ENCODE results near the gene INTS7.

Gene INTS7

DNA sequence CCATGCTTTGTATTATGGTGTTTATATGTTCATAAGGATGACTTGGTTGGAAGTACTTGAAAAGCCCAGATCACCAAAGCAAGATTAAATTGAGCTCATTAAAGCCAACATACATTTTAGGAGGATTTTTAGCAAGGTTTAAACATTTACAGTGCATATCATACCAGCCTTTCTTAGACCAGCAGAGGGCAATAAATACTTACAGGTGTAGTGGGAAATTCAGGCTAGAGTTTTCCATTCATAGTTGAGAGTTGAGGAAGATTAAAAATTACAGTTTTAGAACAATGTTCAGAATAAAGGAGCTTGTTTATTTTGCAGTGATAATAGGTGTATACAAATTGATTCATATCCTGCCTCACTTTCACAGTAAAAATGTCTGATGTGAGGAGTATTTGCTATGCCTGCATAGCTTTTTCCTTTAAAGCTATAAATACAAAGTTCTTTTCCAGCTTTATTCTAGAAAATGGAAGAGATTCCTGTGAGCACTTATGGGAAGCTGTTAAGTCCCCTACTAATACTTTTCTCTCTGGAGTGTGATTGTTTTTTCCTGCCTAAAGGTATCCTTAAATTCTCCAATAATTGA lies 35.5 kb upstream of the INTS7 start:
- no peak for TF ChIP-seq Cebpa-rat (IDR thresholded peaks at IDR 0.05)
- H3K27ac ChIP-seq, result no peak overlapping the region

DNA sequence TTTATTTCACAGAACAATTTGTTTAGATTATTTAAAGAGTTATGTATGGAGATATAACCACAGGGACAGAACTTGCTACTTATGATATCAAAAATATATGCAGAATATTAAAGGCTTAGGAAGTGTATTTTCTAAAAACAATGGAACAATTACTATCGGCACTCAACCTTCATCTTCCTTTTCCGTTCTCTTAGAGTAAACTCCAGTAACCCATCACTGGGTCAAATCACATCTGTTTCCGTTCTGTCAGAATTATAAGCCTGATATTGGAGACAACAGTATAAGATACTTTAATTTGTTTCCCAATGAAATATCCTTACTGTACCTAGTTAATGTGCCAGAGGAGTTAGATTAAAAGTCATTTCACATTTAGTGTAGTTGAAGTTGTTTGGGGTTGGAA lies 32.4 kb upstream of the INTS7 start:
- TF ChIP-seq Cebpa-rat (IDR thresholded peaks at IDR 0.05), result no peak
- Histone ChIP-seq H3K27me3 (no peaks in the 10 kb centered on the region), H4K20me1 (peaks cover 0 to 8% (median 0%) of the 10 kb centered on the region in 11 experiments; a peak in 3 of 22 replicates), H3K36me3 (peaks cover 0 to 100% (median 94%) of the 10 kb centered on the region in 11 experiments; a peak in 19 of 22 replicates), H3K4me3 (no peak overlapping the region), H3K9ac (no peak overlapping the region), H3K9me3 (replicated peaks in 1 of 11) (no peaks in the 10 kb centered on the region), H3K4me1 (no peaks in the 10 kb centered on the region), H3K27ac (no peak overlapping the region), H3K4me2 (no peak overlapping the region)

More for the DNA sequence above, 35.5 kb upstream of the INTS7 start:
- peaks cover 0 to 8% (median 0%) of the 10 kb centered on the region in 11 experiments; a peak in 2 of 22 replicates for H4K20me1 ChIP-seq
- no peaks in the 10 kb centered on the region for H3K9me3 ChIP-seq (replicated peaks in 1 of 11)
- no peak overlapping the region for H3K4me2 ChIP-seq
- H3K36me3 ChIP-seq, result peaks cover 0 to 98% (median 92%) of the 10 kb centered on the region in 11 experiments; a peak in 19 of 22 replicates
- H3K27me3 ChIP-seq, result no peaks in the 10 kb centered on the region
- no peaks in the 10 kb centered on the region for H3K4me1 ChIP-seq
- H3K9ac ChIP-seq, result no peak overlapping the region
- no peak overlapping the region for H3K4me3 ChIP-seq

DNA sequence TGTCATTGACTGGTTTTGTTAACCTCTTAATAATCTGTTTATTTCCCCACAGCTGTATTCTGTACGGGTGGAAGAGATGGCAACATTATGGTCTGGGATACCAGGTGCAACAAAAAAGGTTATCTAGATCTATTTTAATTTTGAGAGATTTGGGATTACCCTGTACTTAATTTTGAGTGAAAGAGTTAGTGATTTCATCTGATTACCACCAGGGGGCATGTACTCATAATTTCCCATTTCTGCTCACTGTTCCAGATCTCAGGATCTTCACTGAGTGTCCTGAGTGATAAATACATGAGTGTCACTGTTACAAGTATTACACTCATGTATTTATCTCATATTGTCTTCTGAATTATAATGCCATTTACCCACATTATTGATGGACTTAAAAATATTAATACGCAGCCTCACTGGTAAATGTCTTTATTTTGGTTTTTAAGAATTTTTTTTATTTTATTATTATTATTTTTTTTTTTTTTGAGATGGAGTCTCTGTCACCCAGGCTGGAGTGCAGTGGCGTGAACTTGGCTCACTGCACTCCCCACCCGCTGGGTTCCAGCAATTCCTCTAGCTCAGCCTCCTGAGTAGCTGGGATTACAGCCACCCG lies 27.6 kb upstream of the INTS7 start:
- no peak for TF ChIP-seq Cebpa-rat (IDR thresholded peaks at IDR 0.05)
- Histone ChIP-seq H3K9me3 (replicated peaks in 1 of 11) (peaks cover under 1 to 5% (median 2%) of the 10 kb centered on the region in 11 experiments; a peak in 14 of 22 replicates), H3K9ac (no peak overlapping the region), H3K36me3 (peaks cover 0 to 91% (median 59%) of the 10 kb centered on the region in 11 experiments; a peak in 19 of 22 replicates), H3K4me2 (no peak overlapping the region), H4K20me1 (peaks cover 0 to 13% (median 0%) of the 10 kb centered on the region in 11 experiments; a peak in 3 of 22 replicates), H3K4me1 (no peaks in the 10 kb centered on the region), H3K27me3 (no peaks in the 10 kb centered on the region), H3K4me3 (no peak overlapping the region), H3K27ac (no peak overlapping the region)

DNA sequence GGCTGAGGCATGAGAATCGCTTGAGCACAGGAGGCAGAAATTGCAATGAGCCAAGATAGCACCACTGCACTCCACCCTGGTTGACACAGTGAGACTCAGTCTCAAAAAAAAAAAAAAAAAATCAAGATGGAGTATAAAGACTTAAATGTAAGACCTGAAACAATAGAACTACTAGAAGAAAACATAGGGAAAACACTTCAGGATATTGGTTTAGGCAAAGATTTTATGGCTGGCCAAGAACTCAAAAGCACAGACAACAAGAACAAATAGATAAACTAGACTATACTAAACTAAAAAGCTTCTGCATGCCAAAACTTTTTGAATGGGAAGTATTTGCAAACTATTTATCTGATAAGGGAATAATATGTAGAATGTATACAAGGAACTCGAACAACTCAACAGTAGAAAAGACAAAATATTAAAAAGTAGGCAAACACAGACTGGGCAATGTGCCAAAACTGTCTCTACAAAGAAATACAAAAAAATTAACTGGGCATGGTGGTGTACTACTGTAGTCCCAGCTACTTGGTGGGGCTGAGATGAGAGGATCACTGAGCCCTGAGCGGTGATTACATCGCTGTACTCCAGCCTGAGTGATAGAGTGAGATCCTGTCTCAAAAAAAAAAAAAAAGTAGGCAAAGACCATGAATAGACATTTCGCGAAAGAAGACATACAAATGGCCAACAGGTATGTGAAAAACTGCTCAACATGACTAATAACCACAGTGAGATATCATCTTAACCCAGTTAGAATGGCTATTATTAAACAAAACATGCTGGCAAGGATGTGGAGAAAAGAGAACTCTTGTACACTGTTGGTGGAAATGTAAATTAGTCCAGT lies 25.5 kb upstream of the INTS7 start:
- TF ChIP-seq Cebpa-rat (IDR thresholded peaks at IDR 0.05), result no peak
- Histone ChIP-seq H3K4me3 (no peak overlapping the region), H3K4me1 (peaks cover 0 to 3% (median 0%) of the 10 kb centered on the region in 10 experiments; a peak in 7 of 20 replicates), H3K36me3 (peaks cover 5 to 91% (median 59%) of the 10 kb centered on the region in 11 experiments; a peak in 21 of 22 replicates), H3K27me3 (no peaks in the 10 kb centered on the region), H3K4me2 (no peak overlapping the region), H4K20me1 (peaks cover 0 to 13% (median 0%) of the 10 kb centered on the region in 11 experiments; a peak in 3 of 22 replicates), H3K9ac (no peak overlapping the region), H3K27ac (no peak overlapping the region), H3K9me3 (replicated peaks in 1 of 11) (peaks cover 20 to 26% (median 23%) of the 10 kb centered on the region in 11 experiments)

DNA sequence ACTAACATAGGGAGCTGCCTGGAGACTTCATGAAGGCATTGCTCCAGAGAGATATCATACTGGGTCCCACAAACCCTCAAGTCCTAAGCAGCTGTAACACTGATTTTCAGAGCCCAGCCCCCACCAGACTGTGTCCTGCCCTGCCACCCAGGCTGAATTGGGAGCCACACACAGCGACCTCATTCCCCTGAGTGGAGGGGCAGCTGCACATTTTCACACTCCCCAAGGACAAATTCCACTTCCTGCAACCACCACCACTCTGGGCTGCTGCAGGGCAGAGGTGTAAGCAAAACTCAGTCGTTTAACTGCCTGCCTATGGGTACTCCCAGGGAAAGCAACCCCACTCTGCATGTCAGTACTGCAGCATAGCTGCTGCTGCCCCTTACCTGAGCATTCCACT lies 20.0 kb upstream of the INTS7 start:
- Histone ChIP-seq H3K36me3 (peaks cover 11 to 99% (median 80%) of the 10 kb centered on the region in 11 experiments; a peak in 21 of 22 replicates), H4K20me1 (no peaks in the 10 kb centered on the region; a peak in 1 of 22 replicates)
- no peak for TF ChIP-seq Cebpa-rat (IDR thresholded peaks at IDR 0.05)

DNA sequence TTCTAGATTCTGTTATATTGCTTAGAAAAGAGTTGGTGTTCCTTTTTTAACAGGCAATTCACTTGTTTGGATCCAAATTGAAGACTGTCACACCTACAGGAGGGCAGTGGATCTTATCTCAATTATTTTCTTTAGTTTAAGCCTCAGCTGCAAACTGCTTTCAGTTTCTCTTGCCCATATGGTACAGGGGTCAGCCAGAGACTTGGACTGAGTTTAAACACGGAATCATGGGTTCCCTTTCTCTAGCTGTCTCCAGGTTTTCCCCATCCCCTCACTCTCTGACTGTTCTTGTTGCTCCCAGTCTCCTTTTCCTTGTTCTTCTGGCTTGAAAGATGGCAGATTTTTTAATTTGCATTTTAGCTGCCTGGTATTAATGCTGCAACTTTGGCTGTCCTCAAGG lies 18.6 kb upstream of the INTS7 start:
- H3K9me3 ChIP-seq (replicated peaks in 1 of 11), result peaks cover 24 to 48% (median 41%) of the 10 kb centered on the region in 11 experiments
- no peaks in the 10 kb centered on the region for H3K27me3 ChIP-seq
- no peaks in the 10 kb centered on the region for H4K20me1 ChIP-seq
- no peak overlapping the region for H3K4me3 ChIP-seq
- no peak for TF ChIP-seq Cebpa-rat (IDR thresholded peaks at IDR 0.05)
- no peak overlapping the region for H3K27ac ChIP-seq
- H3K36me3 ChIP-seq, result peaks cover 11 to 100% (median 90%) of the 10 kb centered on the region in 11 experiments; a peak in 21 of 22 replicates
- peak overlapping the region in 3 of 11 experiments; percentile 2 to 64 (median 60); a peak in 5 of 22 replicates for H3K4me2 ChIP-seq
- peaks cover 0 to 44% (median 27%) of the 10 kb centered on the region in 10 experiments; a peak in 12 of 20 replicates for H3K4me1 ChIP-seq
- no peak overlapping the region for H3K9ac ChIP-seq

More for the DNA sequence above, 20.0 kb upstream of the INTS7 start:
- Histone ChIP-seq H3K27me3 (no peaks in the 10 kb centered on the region), H3K9me3 (replicated peaks in 1 of 11) (peaks cover 24 to 48% (median 41%) of the 10 kb centered on the region in 11 experiments), H3K9ac (no peak overlapping the region), H3K4me3 (peak overlapping the region in 2 of 10 experiments; percentile 3 to 14; a peak in 1 of 20 replicates), H3K27ac (peak overlapping the region in 2 of 11 experiments; percentile 15 to 54; a peak in 3 of 22 replicates), H3K4me2 (peak overlapping the region in 7 of 11 experiments; percentile 11 to 67 (median 59); a peak in 13 of 22 replicates), H3K4me1 (peaks cover 0 to 44% (median 27%) of the 10 kb centered on the region in 10 experiments; a peak in 12 of 20 replicates)

DNA sequence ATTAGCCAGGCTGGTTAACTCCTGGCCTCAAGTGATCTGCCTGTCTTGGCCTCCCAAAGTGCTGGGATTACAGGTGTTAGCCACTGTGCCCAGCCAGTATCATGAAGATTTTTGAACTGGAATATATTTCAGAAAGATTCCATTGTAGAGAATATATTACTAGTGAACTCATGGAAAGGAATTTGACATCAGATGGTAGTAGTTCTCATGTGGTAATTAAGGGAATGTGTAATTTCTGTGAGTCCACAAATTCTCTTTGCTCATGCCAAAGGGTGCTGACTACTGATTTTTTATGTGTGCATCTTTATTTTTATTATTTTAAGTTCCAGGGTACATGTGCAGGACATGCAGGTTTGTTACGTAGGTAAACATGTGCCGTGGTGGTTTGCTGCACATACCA lies 10.6 kb upstream of the INTS7 start:
- no peak for TF ChIP-seq Cebpa-rat (IDR thresholded peaks at IDR 0.05)
- Histone ChIP-seq H3K4me2 (no peak overlapping the region), H3K27me3 (no peaks in the 10 kb centered on the region), H3K27ac (no peak overlapping the region), H3K4me1 (peaks cover 1 to 5% (median 2%) of the 10 kb centered on the region in 10 experiments; a peak in 19 of 20 replicates), H3K9ac (no peak overlapping the region), H4K20me1 (peaks cover 0 to 47% (median 10%) of the 10 kb centered on the region in 11 experiments; a peak in 7 of 22 replicates), H3K36me3 (peaks cover 0 to 100% (median 94%) of the 10 kb centered on the region in 11 experiments; a peak in 19 of 22 replicates), H3K4me3 (no peak overlapping the region), H3K9me3 (replicated peaks in 1 of 11) (peaks cover 0 to 5% (median 0%) of the 10 kb centered on the region in 11 experiments; a peak in 3 of 22 replicates)

DNA sequence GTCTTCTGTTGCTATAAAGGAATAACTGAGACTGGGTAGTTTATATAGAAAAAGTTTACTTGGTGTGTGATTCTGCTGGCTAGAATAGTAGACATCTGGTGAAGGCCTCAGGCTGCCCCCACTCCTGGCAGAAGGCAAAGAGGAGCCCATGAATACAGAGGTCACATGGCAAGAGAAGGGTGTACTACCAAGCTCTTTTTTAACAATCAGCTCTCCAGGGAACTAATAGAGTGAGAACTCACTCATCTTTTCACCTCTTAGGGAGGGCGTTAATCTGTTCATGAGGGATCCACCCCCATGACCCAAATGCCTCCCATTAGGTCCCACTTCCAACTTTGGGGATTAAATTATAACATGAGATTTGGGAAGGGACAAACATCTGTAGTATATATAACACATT lies 9.5 kb upstream of the INTS7 start:
- no peak for TF ChIP-seq Cebpa-rat (IDR thresholded peaks at IDR 0.05)

More for the DNA sequence above, 9.5 kb upstream of the INTS7 start:
- Histone ChIP-seq H3K4me3 (no peak overlapping the region), H3K27ac (no peak overlapping the region), H3K27me3 (no peaks in the 10 kb centered on the region), H3K9me3 (replicated peaks in 1 of 11) (peaks cover 0 to 5% (median 0%) of the 10 kb centered on the region in 11 experiments; a peak in 3 of 22 replicates), H3K9ac (no peak overlapping the region), H3K36me3 (peaks cover 0 to 100% (median 85%) of the 10 kb centered on the region in 11 experiments; a peak in 19 of 22 replicates), H4K20me1 (peaks cover 0 to 49% (median 10%) of the 10 kb centered on the region in 11 experiments; a peak in 7 of 22 replicates), H3K4me1 (peaks cover 9 to 15% (median 11%) of the 10 kb centered on the region in 10 experiments; a peak in 19 of 20 replicates), H3K4me2 (no peak overlapping the region)
